ENCODE measurements around the gene TMPRSS4. TPM values are rescaled to one million over a fixed set of nuclear protein-coding genes. Genes with fewer than 3 reads are reported as not detected.

Gene TMPRSS4
- total RNA-seq, 1 donor from 2014 or later = not detected

- Mint-ChIP-seq H3K27ac (ENCODE audit: unreplicated experiment) (no peak overlapping the region), H3K4me1 (ENCODE audit: low read depth, unreplicated experiment) (peaks cover 13% of the 10 kb centered on the region), H3K4me3 (ENCODE audit: unreplicated experiment) (no peak overlapping the region), H3K9me3 (ENCODE audit: unreplicated experiment) (peaks cover 3% of the 10 kb centered on the region), H3K27me3 (ENCODE audit: unreplicated experiment) (peaks cover 2% of the 10 kb centered on the region), H3K36me3 (ENCODE audit: unreplicated experiment) (no peaks in the 10 kb centered on the region)
- DNase-seq = no peak
- no peak for TF ChIP-seq CTCF (IDR thresholded peaks at IDR 0.05; ENCODE audit: partially characterized antibody, unreplicated experiment)
Measured at GRCh38 chr11:118128721-118129470, 52.0 kb downstream of the TMPRSS4 start.

- Mint-ChIP-seq H3K4me3 (ENCODE audit: unreplicated experiment) (no peak overlapping the region), H3K27ac (ENCODE audit: unreplicated experiment) (no peak overlapping the region), H3K27me3 (ENCODE audit: unreplicated experiment) (peaks cover 2% of the 10 kb centered on the region), H3K36me3 (ENCODE audit: unreplicated experiment) (no peaks in the 10 kb centered on the region), H3K4me1 (ENCODE audit: low read depth, unreplicated experiment) (peaks cover 15% of the 10 kb centered on the region), H3K9me3 (ENCODE audit: unreplicated experiment) (peaks cover 3% of the 10 kb centered on the region)
- TF ChIP-seq CTCF (IDR thresholded peaks at IDR 0.05; ENCODE audit: partially characterized antibody, unreplicated experiment) = no peak
- no peak for DNase-seq
Measured at GRCh38 chr11:118129471-118130172, 52.7 kb downstream of the TMPRSS4 start.

- DNase-seq = no peak
- no peak for TF ChIP-seq CTCF (IDR thresholded peaks at IDR 0.05; ENCODE audit: partially characterized antibody, unreplicated experiment)
- peaks cover 2% of the 10 kb centered on the region for H3K9me3 Mint-ChIP-seq (ENCODE audit: unreplicated experiment)
- H3K27ac Mint-ChIP-seq (ENCODE audit: unreplicated experiment) = no peak overlapping the region
- H3K4me1 Mint-ChIP-seq (ENCODE audit: low read depth, unreplicated experiment) = peaks cover 5% of the 10 kb centered on the region
- no peak overlapping the region for H3K4me3 Mint-ChIP-seq (ENCODE audit: unreplicated experiment)
- no peaks in the 10 kb centered on the region for H3K27me3 Mint-ChIP-seq (ENCODE audit: unreplicated experiment)
- H3K36me3 Mint-ChIP-seq (ENCODE audit: unreplicated experiment) = no peaks in the 10 kb centered on the region
Measured at GRCh38 chr11:118132385-118133151, 55.7 kb downstream of the TMPRSS4 start.

- Mint-ChIP-seq H3K4me3 (ENCODE audit: unreplicated experiment) (no peak overlapping the region), H3K27me3 (ENCODE audit: unreplicated experiment) (no peaks in the 10 kb centered on the region), H3K36me3 (ENCODE audit: unreplicated experiment) (no peaks in the 10 kb centered on the region), H3K4me1 (ENCODE audit: low read depth, unreplicated experiment) (peaks cover 5% of the 10 kb centered on the region), H3K27ac (ENCODE audit: unreplicated experiment) (no peak overlapping the region), H3K9me3 (ENCODE audit: unreplicated experiment) (peaks cover 2% of the 10 kb centered on the region)
- DNase-seq = no peak
- TF ChIP-seq CTCF (IDR thresholded peaks at IDR 0.05; ENCODE audit: partially characterized antibody, unreplicated experiment) = no peak
Measured at GRCh38 chr11:118133816-118134215, 56.9 kb downstream of the TMPRSS4 start.
